GM18861 (cell line): ENCODE measurements around the gene CHTF18.
A peak's percentile ranks its signal among the peaks of the same experiment; 100 is the strongest.
"Not testable (repeated sequence)": the region's sequence is repeated elsewhere in the genome, so short reads cannot be mapped to it uniquely, and the experiment has no call there.

Experiments
- ATAC-seq: cut with Tn5 transposase; IDR thresholded peaks from one replicate; pipeline ENCODE4 v1.9.1; 2021; ENCODE audit not compliant: unreplicated experiment

Gene CHTF18

DNA sequence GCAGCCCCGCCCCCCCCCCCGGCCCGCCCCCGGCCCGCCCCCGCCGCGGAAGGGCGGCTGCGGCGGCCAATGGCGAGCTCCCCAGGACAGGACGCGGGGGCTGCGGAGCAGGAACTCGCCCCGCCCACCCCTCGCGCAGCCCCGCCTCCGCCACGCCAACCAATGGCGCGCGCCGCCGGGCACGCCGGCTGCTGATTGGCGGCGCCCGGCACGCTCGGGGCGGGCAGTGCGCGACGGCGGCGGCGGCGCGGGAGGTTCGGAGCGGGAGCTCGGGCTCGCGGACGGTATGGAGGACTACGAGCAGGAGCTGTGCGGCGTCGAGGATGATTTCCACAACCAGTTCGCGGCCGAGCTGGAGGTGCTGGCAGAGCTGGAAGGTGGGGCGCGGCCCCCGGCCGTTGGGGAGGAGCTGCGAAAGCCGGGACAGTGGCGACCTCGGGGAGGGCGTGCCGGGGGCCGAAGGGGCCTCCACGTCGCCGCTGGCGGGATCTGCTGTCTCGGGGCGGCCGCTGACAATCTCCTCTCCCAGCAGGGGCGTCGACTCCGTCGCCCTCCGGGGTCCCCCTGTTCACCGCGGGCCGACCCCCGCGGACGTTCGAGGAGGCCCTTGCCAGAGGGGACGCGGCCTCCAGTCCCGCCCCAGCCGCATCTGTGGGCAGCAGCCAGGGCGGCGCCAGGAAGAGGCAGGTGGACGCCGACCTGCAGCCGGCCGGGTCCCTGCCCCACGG lies at the start of gene CHTF18:
CHTF18 (plus strand) TSS at position 222 of the 728 bp plus-strand sequence; CDS start at position 287, 65 bp downstream.
- peak; percentile 62 for ATAC-seq

DNA sequence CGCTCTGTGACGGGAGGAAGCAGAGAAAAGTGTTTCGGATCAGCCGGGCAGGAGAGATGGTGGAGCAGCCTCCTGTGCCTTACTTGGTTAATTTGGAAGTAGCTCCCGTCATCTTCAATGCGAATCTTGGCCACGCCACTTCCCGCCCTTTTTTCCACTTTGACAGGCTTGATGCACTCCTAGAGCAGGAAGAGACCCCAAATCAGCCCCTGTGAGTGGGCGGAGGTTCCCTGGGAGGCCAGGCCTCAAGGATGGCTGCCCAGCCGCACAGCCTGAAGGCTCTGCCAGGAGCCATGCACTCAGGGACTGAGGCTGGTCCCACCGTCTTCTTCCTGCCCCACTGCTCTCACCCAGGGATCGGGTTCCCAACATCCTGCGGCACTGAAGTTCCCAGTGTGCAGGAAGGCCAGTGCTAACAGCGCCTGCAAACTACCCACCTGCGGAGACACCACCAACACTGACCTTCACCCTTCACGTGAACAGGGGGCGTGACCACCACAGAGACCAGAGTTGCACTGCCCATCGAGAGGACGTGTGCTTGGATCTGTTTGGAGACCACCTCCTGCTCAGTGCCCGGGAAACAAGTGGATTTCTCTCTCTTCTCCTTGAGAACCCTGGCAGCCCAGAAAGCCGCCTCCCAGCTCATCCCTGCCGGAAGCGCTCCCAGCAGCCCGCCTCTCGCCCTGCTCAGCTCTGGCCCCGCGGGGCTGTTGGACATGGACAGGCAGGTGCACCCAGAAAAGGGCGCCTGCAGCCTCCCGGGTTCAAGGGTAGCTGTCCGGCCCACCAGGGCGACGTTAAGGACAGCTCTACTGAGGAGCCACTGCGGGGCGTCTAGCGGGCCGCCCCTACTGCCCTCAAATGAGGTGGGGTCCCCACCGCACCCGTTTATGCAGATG lies 48.6 kb upstream of the CHTF18 start:
- ATAC-seq, result no peak

- no peak for ATAC-seq
These were observed 48.0 kb upstream of the CHTF18 start for GRCh38 chr16:740459-740763.

GRCh38 chr16:740764-741505 lies 47.5 kb upstream of the CHTF18 start, which contains the start of gene CIAO3:
Gene CIAO3, minus strand, starts transcription at chr16:740997. Its CDS starts 12 bp downstream, at chr16:740985.
- peak; percentile 78 for ATAC-seq

GRCh38 chr16:741986-742629 lies 46.3 kb upstream of the CHTF18 start:
- ATAC-seq, result no peak

DNA sequence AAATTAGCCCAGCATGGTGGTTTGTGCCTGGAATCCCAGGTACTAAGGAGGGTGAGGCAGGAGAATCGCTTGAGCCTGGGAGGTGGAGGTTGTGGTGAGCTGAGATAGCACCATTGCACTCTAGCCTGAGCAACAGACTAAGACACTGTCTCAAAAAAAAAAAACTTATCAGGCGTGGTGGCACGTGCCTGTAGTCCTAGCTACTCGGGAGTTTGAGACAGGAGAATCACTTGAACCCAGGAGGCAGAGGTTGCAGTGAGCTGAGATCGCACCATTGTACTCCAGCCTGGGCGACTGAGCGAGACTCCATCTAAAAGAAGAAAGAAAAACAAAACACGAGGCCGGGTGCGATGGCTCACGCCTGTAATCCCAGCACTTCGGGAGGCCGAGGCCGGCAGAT lies 45.5 kb upstream of the CHTF18 start:
- not testable (repeated sequence) for ATAC-seq

DNA sequence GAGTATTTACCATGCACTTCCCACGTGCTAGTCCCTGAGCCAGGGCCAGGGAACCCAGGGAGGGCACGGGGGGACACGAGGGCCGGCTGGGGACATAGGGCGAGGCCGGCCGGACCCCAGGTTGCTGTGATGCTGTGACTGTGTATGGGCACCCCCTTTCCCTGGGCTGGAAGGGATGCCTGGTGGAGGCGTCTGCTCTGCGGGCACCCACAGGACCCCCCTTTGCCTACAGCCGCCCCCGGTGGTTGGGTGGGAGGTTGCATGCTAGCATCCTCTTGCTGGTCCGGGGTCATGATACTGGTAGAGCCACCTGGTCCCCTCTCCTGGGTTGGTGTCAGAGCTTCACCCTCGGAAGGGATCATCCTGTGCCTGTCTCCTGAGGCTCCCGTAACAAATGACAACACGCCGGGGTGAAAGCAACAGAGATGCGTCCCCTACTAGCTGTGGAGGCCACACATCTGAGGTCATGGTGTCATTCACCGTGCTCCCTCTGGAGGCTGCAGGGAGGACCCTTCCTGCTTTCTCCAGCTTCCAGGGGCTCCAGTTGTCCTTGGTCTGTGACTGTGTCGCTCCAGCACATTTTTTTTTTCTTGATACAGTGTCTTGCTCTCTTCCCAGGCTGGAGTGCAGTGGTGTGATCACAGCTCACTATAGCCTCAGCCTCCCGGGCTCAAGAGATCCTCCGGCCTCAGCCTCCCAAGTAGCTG lies 44.5 kb upstream of the CHTF18 start:
- ATAC-seq, result no peak

- ATAC-seq, result no peak
These were observed 42.7 kb upstream of the CHTF18 start for GRCh38 chr16:745739-746138.

DNA sequence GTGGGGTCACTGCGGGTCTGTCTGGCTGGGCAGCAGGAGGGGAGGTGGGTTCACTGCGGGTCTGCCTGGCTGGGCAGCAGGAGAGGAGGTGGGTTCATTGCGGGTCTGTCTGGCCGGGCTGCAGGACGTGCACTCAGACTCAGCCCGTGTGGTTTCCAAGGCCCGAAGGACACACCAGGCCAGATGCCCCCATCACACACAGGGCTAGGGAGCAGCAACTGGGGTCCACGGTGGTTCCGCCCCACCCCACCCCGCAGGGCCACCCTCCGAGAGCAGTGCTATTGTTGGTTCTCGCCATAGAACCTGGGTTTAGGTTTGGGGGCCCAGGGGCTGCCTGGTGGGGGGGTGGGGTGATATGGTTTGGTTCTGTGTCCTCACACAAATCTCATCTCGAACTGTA lies 41.8 kb upstream of the CHTF18 start:
- ATAC-seq, result no peak

GRCh38 chr16:747978-748746 lies 40.3 kb upstream of the CHTF18 start:
- ATAC-seq, result no peak

DNA sequence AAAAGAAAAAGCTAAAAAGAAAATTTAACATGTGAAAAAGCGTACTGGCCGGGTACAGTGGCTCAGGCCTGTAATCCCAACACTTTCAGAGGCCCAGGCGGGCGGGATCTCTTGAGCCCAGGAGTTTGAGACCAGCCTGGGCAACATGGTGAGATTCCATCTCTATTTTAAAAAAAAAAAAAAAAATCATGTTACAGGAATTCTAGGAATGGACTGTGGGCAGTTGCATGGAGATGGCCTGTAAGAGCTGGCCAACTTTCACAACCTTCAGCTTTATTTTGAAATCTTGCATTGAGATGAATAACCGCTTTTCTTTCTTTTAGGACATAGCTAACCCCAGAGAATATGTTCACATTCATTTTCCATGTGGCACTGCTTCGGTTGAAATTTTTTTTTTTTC lies 39.4 kb upstream of the CHTF18 start:
- ATAC-seq, result no peak

GRCh38 chr16:750485-750884 lies 37.9 kb upstream of the CHTF18 start:
- ATAC-seq, result no peak

DNA sequence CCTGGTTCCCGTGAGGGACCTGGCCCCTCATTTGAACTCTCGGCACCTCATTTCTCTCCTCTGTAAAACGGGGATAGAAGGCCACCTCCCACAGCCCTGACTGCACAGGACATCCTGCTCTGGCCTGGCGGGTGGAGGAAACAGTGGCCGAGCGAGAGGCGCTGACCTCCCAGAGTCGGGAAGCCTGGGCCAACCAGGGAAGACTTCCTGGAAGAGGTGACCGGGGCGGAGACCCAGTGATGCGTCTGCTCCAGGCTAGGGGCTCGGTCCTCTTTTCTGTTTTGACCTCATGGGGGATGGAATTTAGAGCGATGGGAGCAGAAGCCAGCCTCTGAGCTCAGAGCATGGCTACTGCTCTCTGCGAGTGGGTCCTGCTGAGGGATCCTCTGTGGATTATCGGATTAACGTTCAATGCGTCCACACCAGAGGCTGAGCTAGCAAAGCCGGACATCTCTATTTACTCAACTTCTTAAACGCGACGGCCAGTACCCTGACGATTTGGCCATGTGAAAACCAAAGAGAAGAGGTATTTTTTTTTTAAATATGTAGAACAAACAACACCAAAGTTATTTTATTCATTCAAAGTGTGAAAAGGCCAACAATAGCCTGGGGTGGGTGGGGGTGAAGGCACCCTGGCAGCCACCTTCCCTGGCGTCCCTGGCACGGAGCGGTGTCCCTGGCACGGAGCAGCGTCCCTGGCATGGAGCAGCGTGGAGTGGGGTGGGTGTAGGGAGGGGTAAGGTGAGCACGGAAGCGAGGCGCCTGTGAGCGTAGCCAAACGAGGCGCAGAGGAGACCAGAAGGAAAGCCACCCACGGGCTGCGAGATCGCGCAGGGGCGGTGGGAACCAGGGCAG lies 37.0 kb upstream of the CHTF18 start:
- no peak for ATAC-seq

GRCh38 chr16:752007-752312 lies 36.5 kb upstream of the CHTF18 start:
- ATAC-seq, result no peak

DNA sequence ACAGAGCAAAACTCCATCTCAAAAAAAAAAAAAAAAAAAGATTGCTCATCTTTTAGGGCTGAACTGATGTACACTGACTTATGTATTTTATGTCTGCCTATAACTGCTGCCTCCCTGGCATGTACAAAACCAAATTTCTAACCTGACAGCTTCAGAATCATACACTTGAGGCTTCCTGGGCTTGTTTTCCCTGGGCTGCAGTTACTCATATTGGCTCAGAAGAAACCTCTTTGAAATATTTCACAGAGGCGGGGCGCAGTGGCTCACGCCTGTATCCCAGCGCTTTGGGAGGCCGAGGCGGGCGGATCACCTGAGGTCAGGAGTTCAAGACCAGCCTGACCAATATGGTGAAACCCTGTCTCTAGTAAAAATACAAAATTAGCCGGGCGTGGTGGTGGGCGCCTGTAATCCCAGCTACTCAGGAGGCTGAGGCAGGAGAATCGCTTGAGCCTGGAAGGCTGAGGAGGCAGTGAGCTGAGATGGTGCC lies 34.3 kb upstream of the CHTF18 start:
- not testable (repeated sequence) for ATAC-seq

DNA sequence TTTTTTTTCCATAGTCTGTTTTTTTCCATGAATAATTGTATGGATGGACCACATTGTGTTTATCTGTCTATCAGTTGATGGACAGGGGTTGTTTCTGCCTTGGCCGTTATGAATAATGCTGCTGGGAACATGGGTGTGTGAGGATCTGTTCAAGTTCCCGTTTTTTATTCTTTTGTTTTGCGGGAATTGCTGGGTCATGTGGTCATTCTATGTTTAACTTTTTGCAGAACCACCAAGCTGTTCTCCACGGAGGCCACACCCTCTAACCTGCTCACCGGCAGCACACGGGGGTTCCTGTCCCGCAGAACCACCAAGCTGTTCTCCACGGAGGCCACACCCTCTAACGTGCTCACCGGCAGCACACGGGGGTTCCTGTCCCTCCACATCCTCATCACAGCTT lies 33.8 kb upstream of the CHTF18 start:
- ATAC-seq, result no peak

- no peak for ATAC-seq
These were observed 32.0 kb upstream of the CHTF18 start for GRCh38 chr16:756428-756827.

DNA sequence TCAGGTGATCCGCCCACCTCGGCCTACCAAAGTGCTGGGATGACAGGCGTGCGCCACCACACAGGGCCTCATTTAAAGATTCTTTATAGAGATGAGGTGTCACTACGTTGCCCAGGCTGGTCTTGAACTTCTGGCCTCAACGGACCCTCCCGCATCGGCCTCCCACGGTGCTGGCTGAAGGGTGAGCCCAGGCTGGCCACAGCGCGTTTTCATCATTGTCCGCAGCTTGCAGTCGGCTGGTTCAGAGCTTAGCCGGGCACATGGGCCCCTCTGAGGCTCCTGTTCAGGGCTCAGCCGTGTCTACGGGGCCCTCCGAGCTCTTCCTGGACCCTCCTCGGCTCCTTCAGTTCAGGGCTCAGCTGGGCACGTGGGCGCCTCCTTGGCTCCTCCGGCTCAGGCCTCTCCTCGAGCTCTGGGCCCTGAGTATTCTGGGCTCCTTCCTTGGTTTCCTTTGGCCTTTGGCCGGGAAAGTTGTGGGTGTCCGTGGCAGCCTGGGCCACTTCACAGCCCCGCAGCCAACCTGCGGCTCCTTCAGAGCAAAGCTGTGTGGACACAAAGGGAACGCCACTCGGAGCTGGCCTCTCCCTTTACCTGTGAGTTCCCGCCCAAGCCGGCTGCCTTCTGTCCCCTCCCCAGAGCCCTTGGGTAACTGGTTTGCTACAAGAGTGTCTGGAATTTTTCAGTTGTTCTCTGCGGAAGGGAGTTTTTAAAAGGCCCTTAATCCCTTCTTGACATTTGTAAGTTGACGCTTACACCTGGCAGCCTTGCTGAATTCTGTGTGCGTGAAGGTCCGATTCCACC lies 29.1 kb upstream of the CHTF18 start:
- no peak for ATAC-seq
